Measurements from ENCODE around the gene PRR18. TPM values are rescaled to one million over a fixed set of nuclear protein-coding genes. Genes with fewer than 3 reads are reported as not detected.

The PRR18 gene
- total RNA-seq, 1 experiment from 2014 or later: 0.17 TPM

DNA sequence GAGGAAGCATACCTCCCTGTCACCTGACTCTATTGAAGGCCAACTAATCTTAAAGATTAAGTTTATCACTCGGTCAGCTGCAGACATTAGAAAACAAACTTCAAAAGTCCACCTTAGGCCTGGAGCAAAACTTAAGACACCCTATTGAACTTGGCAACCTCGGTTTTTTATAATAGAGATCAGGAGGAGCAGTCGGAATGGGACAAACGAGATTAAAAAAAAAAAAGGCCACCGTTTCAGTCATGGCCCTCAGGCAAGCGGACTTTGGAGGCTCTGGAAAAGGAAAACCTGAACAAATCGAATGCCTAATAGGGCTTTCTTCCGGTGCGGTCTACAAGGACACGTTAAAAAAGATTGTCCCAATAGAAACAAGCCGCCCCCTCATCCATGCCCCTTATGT is 7.2 kb upstream of the PRR18 start:
- TF ChIP-seq, protein P1, sequence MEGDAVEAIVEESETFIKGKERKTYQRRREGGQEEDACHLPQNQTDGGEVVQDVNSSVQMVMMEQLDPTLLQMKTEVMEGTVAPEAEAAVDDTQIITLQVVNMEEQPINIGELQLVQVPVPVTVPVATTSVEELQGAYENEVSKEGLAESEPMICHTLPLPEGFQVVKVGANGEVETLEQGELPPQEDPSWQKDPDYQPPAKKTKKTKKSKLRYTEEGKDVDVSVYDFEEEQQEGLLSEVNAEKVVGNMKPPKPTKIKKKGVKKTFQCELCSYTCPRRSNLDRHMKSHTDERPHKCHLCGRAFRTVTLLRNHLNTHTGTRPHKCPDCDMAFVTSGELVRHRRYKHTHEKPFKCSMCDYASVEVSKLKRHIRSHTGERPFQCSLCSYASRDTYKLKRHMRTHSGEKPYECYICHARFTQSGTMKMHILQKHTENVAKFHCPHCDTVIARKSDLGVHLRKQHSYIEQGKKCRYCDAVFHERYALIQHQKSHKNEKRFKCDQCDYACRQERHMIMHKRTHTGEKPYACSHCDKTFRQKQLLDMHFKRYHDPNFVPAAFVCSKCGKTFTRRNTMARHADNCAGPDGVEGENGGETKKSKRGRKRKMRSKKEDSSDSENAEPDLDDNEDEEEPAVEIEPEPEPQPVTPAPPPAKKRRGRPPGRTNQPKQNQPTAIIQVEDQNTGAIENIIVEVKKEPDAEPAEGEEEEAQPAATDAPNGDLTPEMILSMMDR (conservative IDR thresholded peaks at IDR 0.05; ENCODE audit: low read depth, low read length): no peak
- TF ChIP-seq EZH2 (IDR thresholded peaks at IDR 0.05; ENCODE audit: borderline replicate concordance, low read depth, low read length, poor library complexity, severe bottlenecking): no peak
- DNase-seq (ENCODE audit: low spot score): no peak
- H3K4me3 ChIP-seq (ENCODE audit: low read depth, low read length, poor library complexity, severe bottlenecking): no peak overlapping the region
- ChIA-PET POLR2A (ENCODE audit: low non-redundant PET) (no interaction called here), CTCF (no interaction called here)
- intact Hi-C loops (cut with micrococcal nuclease; ENCODE audit: unreplicated experiment): no loop called here
- H3K9me3 ChIP-seq (ENCODE audit: low read depth, low read length, poor library complexity, severe bottlenecking): no peaks in the 10 kb centered on the region
- H3K4me1 ChIP-seq (ENCODE audit: insufficient read depth, low read length, poor library complexity, severe bottlenecking): no peaks in the 10 kb centered on the region
- no TSS peak for BruUV-seq (replicated peaks)
- no peaks in the 10 kb centered on the region for H3K36me3 ChIP-seq (ENCODE audit: insufficient read depth, low read length, poor library complexity, severe bottlenecking)
- H3K27ac ChIP-seq (ENCODE audit: low read depth, low read length, poor library complexity, severe bottlenecking): no peak overlapping the region
- H3K27me3 ChIP-seq (replicated peaks; ENCODE audit: insufficient read depth, low read depth, low read length, poor library complexity): no peaks in the 10 kb centered on the region

DNA sequence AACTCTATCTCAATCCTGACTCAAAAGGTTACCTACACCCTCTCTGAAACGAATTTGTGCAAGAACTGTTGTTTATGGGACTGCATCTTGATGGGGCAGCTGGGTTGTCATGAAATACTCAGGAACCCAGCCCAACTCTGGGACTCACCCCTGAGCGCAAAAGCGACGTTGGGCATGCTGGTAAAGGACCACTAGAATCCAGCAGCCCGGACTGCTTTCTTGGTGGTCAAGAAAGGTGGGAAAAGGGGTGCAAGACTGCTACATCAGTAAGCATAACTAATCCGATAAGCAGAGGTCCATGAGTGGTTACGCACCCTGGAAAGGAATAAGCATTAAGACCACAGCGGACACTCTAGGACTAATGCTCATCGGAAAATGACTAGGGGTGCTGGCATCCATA is 6.3 kb upstream of the PRR18 start:
- H3K36me3 ChIP-seq (ENCODE audit: insufficient read depth, low read length, poor library complexity, severe bottlenecking): no peaks in the 10 kb centered on the region
- CTCF ChIA-PET: no interaction called here
- no peak for DNase-seq (ENCODE audit: low spot score)
- BruUV-seq (replicated peaks): no TSS peak
- H3K9me3 ChIP-seq (ENCODE audit: low read depth, low read length, poor library complexity, severe bottlenecking): no peaks in the 10 kb centered on the region
- H3K27ac ChIP-seq (ENCODE audit: low read depth, low read length, poor library complexity, severe bottlenecking): no peak overlapping the region
- no peak for TF ChIP-seq EZH2 (IDR thresholded peaks at IDR 0.05; ENCODE audit: borderline replicate concordance, low read depth, low read length, poor library complexity, severe bottlenecking)
- POLR2A ChIA-PET (ENCODE audit: low non-redundant PET): no interaction called here
- H3K4me3 ChIP-seq (ENCODE audit: low read depth, low read length, poor library complexity, severe bottlenecking): no peak overlapping the region
- no peaks in the 10 kb centered on the region for H3K4me1 ChIP-seq (ENCODE audit: insufficient read depth, low read length, poor library complexity, severe bottlenecking)
- intact Hi-C loops (cut with micrococcal nuclease; ENCODE audit: unreplicated experiment): no loop called here
- H3K27me3 ChIP-seq (replicated peaks; ENCODE audit: insufficient read depth, low read depth, low read length, poor library complexity): peaks cover 5% of the 10 kb centered on the region

DNA sequence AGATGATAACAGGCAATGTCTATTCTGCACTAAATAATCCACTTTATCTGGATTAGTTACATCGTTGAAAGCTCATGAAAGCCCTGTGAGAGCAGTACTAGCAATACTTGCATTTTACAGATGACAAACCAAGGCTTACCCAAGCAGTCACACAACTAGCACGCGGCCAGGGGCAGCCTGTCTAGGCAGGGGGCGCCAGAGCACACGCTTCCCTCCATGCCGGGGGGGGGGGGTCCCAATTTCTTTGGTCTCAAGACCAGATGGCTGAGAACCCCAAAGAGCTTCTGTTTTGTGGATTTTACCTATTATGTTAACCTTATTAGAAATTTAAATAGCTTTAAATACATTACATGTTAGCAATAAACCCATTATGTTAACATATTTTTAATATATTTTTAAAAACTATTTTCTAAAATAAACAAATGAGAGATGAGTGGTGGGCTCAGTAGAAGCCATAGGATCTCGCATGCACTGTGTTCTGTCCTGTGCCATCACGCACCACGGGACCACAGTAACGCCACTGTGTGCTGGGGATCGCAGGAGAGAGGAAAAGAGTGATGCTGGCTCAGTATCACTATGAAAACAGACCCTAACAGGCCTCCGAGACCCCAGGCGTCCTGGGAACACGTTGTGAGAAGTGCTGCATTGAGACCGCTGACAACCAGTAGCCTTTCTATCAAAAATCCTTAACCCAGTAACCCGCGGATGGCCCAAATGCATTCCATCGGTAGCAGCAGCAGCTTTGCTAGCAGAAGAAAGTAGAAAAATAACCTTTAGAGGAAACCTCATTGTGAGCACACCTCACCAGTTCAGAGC is 5.3 kb upstream of the PRR18 start:
- intact Hi-C loops (cut with micrococcal nuclease; ENCODE audit: unreplicated experiment): loop anchor here (2.0 kb wide), 1 partner anchor 87 kb away; no protein-coding TSS in a partner anchor
- POLR2A ChIA-PET (ENCODE audit: low non-redundant PET): interaction anchor here (0.6 kb wide), 1 partner anchor 305 kb away, joined by 6 read pairs; no protein-coding TSS in a partner anchor
- Histone ChIP-seq H3K4me1 (ENCODE audit: insufficient read depth, low read length, poor library complexity, severe bottlenecking) (no peaks in the 10 kb centered on the region), H3K9me3 (ENCODE audit: low read depth, low read length, poor library complexity, severe bottlenecking) (no peaks in the 10 kb centered on the region), H3K27me3 (replicated peaks; ENCODE audit: insufficient read depth, low read depth, low read length, poor library complexity) (peaks cover 15% of the 10 kb centered on the region), H3K4me3 (ENCODE audit: low read depth, low read length, poor library complexity, severe bottlenecking) (no peak overlapping the region), H3K36me3 (ENCODE audit: insufficient read depth, low read length, poor library complexity, severe bottlenecking) (no peaks in the 10 kb centered on the region), H3K27ac (ENCODE audit: low read depth, low read length, poor library complexity, severe bottlenecking) (no peak overlapping the region)
- CTCF ChIA-PET: interaction anchor here (0.6 to 1.1 kb wide), 6 partner anchors 29 to 212 kb away, joined by 3 to 9 read pairs (median 4); no protein-coding TSS in a partner anchor
- BruUV-seq (replicated peaks): no TSS peak
- peak; percentile 56 for DNase-seq (ENCODE audit: low spot score)
- TF ChIP-seq, protein P1 (conservative IDR thresholded peaks at IDR 0.05; ENCODE audit: low read depth, low read length): peak; percentile 83
- no peak for TF ChIP-seq EZH2 (IDR thresholded peaks at IDR 0.05; ENCODE audit: borderline replicate concordance, low read depth, low read length, poor library complexity, severe bottlenecking)
